T-helper 2 cell (primary cell): ENCODE data around the gene BNC2.

Source experiments
- DNase-seq, 5 experiments: peaks; one replicate each; pipeline versions ENCODE4 v3.0.0 to v3.0.0-alpha.2; 2012 to 2022

The BNC2 gene

DNA sequence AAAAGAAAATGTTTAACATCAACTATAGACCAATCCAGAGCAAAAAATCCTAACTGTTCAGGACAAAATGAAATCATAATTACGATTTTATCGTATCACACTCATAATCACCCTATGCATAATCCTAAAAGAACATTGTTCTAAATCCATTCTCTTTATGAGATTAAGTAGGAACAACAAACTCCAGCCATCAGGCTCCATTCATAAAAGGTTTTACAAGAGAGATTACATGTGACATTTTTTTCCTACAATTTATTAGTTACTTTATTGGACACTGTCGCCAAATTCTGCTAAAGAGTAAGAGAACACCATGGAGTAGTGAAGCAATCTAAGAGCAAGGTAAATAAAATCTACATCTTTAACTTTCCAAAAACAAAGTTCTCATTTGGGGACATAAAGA lies 198.0 kb downstream of the BNC2 start:
- no peak for DNase-seq

- no peak for DNase-seq
Measured at GRCh38 chr9:16671591-16672137, 198.8 kb downstream of the BNC2 start.

- DNase-seq, result no peak
Measured at GRCh38 chr9:16670791-16671190, 199.7 kb downstream of the BNC2 start.

DNA sequence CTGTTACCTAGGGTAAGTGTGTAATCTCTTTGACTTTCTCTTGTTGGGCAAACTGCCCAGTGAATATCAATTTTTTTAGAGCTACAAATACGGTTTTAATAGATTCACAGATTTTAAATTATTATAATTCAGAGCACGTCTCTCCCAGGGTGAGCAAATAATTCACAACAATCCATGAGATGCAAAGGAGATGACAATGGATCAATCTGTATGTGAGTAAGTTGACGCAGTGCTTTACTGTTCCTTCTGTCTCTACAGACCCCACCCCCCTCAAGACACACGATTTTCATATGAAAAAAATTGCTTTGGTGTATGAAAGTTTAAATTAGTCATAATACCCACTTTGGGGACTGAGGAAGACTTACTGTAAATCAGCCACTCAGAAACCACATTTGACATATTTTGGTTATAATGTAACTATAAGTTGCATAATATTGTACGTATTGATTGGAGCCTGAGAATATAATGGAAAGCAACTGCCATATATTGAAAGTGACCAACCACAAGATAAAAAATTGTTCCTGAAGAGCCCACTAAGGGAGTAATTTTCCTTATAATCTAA lies 201.7 kb downstream of the BNC2 start:
- DNase-seq, result no peak

DNA sequence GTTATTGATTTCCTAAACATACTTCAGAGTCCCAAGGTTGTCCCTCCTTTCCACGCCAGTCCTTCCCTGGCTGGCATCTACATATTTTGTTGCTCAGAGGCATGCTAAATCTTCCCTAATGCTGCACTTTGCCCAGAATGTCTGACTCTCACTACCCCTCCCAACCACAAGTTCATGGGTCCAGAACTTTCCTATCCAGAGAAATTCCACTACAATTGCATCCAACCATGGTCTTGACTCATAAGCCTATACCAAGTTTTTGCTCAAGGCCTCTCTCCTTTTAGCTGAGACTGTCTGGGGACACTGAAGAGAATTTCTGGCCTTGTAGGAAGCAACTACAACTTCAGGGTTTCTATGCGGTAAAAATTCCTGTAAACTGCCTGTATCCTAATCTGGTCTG lies 206.3 kb downstream of the BNC2 start:
- no peak for DNase-seq

DNA sequence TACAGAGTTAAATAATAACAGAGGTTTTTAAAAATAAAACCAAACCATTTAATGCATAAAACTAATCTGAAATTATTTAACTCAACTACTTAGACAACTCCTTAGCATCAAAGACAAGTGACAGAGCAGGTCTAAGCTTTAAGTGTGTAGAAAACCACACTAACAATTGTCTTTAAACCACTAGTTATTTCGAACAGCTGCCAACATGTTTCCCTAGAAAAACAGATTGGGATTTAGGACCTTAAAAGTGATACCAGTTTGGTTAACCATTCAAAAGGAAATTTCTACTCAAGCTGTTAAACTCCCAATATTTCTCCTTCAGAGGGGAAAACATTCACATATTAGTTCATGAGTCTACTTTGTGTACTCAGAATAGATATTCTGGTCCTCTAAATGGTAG lies 208.7 kb downstream of the BNC2 start:
- DNase-seq, result no peak

- DNase-seq, result no peak
Measured at GRCh38 chr9:16659096-16659495, 211.4 kb downstream of the BNC2 start.

GRCh38 chr9:16656432-16657169 lies 213.9 kb downstream of the BNC2 start:
- DNase-seq, result no peak

- DNase-seq, result no peak
Measured at GRCh38 chr9:16654596-16655126, 215.8 kb downstream of the BNC2 start.

- no peak for DNase-seq
Measured at GRCh38 chr9:16653491-16654399, 216.7 kb downstream of the BNC2 start.

GRCh38 chr9:16652582-16652981 lies 217.9 kb downstream of the BNC2 start:
- no peak for DNase-seq

GRCh38 chr9:16651446-16651964 lies 219.0 kb downstream of the BNC2 start:
- no peak for DNase-seq

DNA sequence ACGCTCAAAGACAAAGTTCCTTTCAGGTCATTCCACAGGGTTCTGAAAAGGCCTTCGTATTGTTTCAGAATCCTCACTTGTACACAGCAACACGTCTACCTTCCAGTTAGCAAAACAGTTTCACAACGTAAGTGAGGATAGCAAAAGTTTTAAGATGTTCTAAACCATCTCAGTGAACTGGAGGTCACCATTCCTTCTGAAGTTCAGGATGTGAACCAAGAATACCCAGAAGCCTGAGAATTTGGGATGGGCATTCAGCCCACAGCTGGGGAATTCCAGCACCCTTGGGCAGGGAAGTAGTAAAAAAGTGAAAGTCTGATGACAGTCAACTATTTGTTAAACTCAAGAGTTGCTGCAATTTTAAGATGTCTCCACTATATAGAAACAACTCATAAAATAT lies 224.5 kb downstream of the BNC2 start:
- DNase-seq, result no peak

GRCh38 chr9:16642421-16643109 lies 227.9 kb downstream of the BNC2 start:
- DNase-seq, result no peak

GRCh38 chr9:16640649-16641048 lies 229.8 kb downstream of the BNC2 start:
- no peak for DNase-seq

DNA sequence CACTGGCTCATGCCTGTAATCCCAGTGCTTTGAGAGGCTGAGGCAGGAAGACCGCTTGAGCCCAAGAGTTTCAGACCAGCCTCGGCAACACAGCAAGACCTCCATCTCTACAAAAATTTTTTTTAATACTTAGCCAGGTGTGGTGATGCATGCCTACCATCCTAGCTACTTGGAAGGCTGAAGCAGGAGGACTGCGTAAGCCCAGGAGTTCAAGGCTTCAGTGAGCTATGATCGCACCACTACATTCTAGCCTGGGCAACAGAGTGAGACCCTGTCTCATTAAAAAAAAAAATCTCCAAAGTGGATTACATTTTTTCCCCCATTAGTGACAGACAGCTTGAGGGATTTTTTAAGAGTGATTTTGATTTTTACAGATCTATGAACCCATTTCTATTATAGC lies 230.8 kb downstream of the BNC2 start:
- DNase-seq, result no peak

DNA sequence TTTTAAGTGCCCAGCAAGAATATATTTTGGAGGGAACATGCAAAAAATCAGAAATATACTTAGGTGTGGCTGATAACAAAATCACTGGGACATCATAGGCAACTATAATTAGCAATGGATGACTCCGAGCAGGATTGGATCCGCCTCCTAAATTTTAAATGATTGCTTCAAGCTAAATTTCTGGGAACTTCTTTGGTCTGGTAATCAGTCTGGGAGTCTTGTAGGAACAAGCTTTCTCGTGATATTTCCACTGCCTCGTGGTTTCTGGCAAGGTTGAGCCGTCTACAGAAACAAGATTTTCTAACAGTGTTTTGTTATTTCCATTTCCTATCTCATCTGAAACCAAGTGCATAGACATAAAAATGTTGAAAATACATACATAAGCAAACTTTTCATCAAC lies 232.6 kb downstream of the BNC2 start:
- no peak for DNase-seq

DNA sequence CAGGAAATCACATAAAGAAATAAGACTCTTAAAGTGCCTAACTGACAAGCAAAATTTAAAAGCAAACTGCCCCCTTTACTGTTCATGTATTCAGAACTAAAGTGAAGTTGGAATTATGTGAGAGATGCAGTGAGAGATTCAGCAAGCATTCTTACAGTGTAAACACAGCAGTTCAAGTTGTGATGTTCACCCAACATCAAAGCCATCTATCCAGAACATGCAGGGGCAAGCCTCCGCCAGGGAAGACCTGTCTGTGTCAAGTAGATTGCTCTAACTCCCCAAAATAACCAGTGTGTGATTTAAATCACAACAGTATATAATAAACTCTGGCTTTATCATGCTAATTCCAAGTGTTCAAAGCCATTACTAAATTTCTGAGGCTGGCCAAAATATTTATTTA lies 233.3 kb downstream of the BNC2 start:
- DNase-seq, result no peak

- DNase-seq, result no peak
Measured at GRCh38 chr9:16633794-16634193, 236.7 kb downstream of the BNC2 start.

- no peak for DNase-seq
Measured at GRCh38 chr9:16628413-16628812, 242.1 kb downstream of the BNC2 start.

DNA sequence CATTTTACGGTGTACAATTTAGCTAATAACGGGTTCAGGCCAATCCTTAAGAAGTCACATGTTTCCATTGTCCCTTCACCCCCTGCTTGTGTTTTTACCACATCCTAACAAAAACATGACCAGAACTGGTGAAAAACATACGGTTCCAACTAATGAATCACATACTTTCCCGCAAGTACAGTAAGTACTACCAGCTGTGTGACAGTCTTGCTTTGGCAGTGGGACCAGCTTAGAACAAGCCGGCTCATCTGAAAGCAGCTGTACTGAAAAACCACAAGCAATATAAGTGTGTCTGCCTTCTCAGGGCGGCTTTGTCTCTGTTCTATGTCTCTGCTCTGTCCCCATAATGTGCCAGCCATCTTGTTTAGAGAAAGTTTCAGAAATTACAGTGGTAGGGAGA lies 242.5 kb downstream of the BNC2 start:
- no peak for DNase-seq

GRCh38 chr9:16627521-16627920 lies 242.9 kb downstream of the BNC2 start:
- DNase-seq, result no peak
